Measurements from ENCODE around the gene NR4A2. TPM values are rescaled to one million over a fixed set of nuclear protein-coding genes. Genes with fewer than 3 reads are reported as not detected.
"Not testable (repeated sequence)": the region's sequence is repeated elsewhere in the genome, so short reads cannot be mapped to it uniquely, and the experiment has no call there.

Gene NR4A2
- polyA plus RNA-seq, 1 donor, result 0.42 TPM

GRCh38 chr2:156321243-156321904 lies 11.1 kb downstream of the NR4A2 start:
- DNase-seq, result peak; percentile 15

- no peak for DNase-seq
These were observed 11.9 kb downstream of the NR4A2 start for GRCh38 chr2:156320486-156321098.

GRCh38 chr2:156319811-156320485 lies 12.6 kb downstream of the NR4A2 start:
- peak; percentile 27 for DNase-seq

GRCh38 chr2:156317631-156318030 lies 14.9 kb downstream of the NR4A2 start:
- no peak for DNase-seq

GRCh38 chr2:156311976-156312375 lies 20.5 kb downstream of the NR4A2 start:
- DNase-seq, result no peak

GRCh38 chr2:156310773-156311172 lies 21.7 kb downstream of the NR4A2 start:
- no peak for DNase-seq

- DNase-seq, result no peak
These were observed 22.6 kb downstream of the NR4A2 start for GRCh38 chr2:156309917-156310316.

- no peak for DNase-seq
These were observed 23.4 kb downstream of the NR4A2 start for GRCh38 chr2:156309167-156309566.

- DNase-seq, result no peak
These were observed 25.7 kb downstream of the NR4A2 start for GRCh38 chr2:156306821-156307220.

GRCh38 chr2:156305121-156305520 lies 27.4 kb downstream of the NR4A2 start:
- no peak for DNase-seq

GRCh38 chr2:156300337-156300736 lies 32.2 kb downstream of the NR4A2 start:
- DNase-seq, result no peak

GRCh38 chr2:156294945-156295580 lies 37.5 kb downstream of the NR4A2 start:
- DNase-seq, result no peak

GRCh38 chr2:156293382-156293781 lies 39.1 kb downstream of the NR4A2 start:
- not testable (repeated sequence) for DNase-seq

- no peak for DNase-seq
These were observed 52.9 kb downstream of the NR4A2 start for GRCh38 chr2:156279446-156280150.

Other genes with a start within 250 kb of the NR4A2 start
- gene GPD2, start 103.7 kb upstream of the NR4A2 start, polyA plus RNA-seq (ENCODE audit: insufficient read length), result 24.6 TPM

Data from left kidney (tissue), 2 donors.